BJ (cell line): ENCODE measurements around the gene KCNG3. TPM values are rescaled to one million over a fixed set of nuclear protein-coding genes. Genes with fewer than 3 reads are reported as not detected.

Experiments used
- CTCF ChIA-PET: fragments of 350-600 bp; formaldehyde crosslinking; extraction: SDS; loops from one replicate; lab custom pipeline; 2021; ENCODE audit warnings: antibody characterized with exemption, inconsistent platforms; lab: Yijun Ruan, JAX
- POLR2A ChIA-PET: fragments of 300-600 bp; sonication (Branson Sonifier 250); formaldehyde crosslinking; extraction: SDS; loops from one replicate; lab custom pipeline; 2021; ENCODE audit warnings: antibody characterized with exemption; lab: Charles Lee
- DNase-seq: peaks from one replicate; pipeline ENCODE4 v3.0.0-alpha.2; 2011; ENCODE audit warnings: low read depth
- H3K27me3 ChIP-seq: 2 replicates; pipeline ENCODE4 v1.6.0; 2011; ENCODE audit warnings: low read length; ENCODE audit not compliant: control insufficient read depth, insufficient read depth
- H3K36me3 ChIP-seq: 2 replicates; pipeline ENCODE4 v1.5.1; 2011; ENCODE audit warnings: low read length; ENCODE audit not compliant: control insufficient read depth, insufficient read depth
- H3K4me3 ChIP-seq: 2 replicates; pipeline ENCODE4 v1.5.1; 2011; ENCODE audit warnings: low read depth, mild to moderate bottlenecking, control low read depth, low read length
- CTCF ChIP-seq: IDR thresholded peaks from 2 replicates; pipeline ENCODE4 v1.5.1; 2011; ENCODE audit warnings: low read depth, mild to moderate bottlenecking, control low read depth, inconsistent platforms, low read length, moderate library complexity; ENCODE audit not compliant: insufficient read depth
- polyA plus RNA-seq: library from polyadenylated mRNA; depleted of rRNA; stranded (reverse); fragments of >200 nt; gene quantifications from 2 replicates; pipeline ENCODE4 v1.2.3, GENCODE V29; 2011

The KCNG3 gene
- polyA plus RNA-seq, 1 experiment, result not detected

GRCh38 chr2:42421157-42421485, 72.7 kb downstream of the KCNG3 start:
- Histone ChIP-seq H3K36me3 (no peaks in the 10 kb centered on the region), H3K4me3 (no peak overlapping the region), H3K27me3 (peaks cover 5% of the 10 kb centered on the region)
- CTCF ChIA-PET, result interaction anchor here (1.0 kb wide), 1 partner anchor 61 kb away, joined by 3 read pairs; no protein-coding TSS in a partner anchor
- no peak for DNase-seq
- TF ChIP-seq CTCF, result no peak
- POLR2A ChIA-PET, result no interaction called here

GRCh38 chr2:42414648-42415047, 79.1 kb downstream of the KCNG3 start:
- no peak for TF ChIP-seq CTCF
- Histone ChIP-seq H3K27me3 (peaks cover 2% of the 10 kb centered on the region; the same call in 1 of the 2 replicates), H3K36me3 (no peaks in the 10 kb centered on the region), H3K4me3 (no peak overlapping the region)
- DNase-seq, result no peak
- ChIA-PET CTCF (no interaction called here), POLR2A (no interaction called here)

- ChIA-PET POLR2A (no interaction called here), CTCF (no interaction called here)
- H3K36me3 ChIP-seq, result no peaks in the 10 kb centered on the region
Observed at GRCh38 chr2:42414158-42414557, 79.6 kb downstream of the KCNG3 start.

GRCh38 chr2:42410742-42411514, 82.9 kb downstream of the KCNG3 start:
- CTCF ChIA-PET, result no interaction called here

More at GRCh38 chr2:42414158-42414557, 79.6 kb downstream of the KCNG3 start:
- DNase-seq, result no peak
- H3K27me3 ChIP-seq, result peaks cover 2% of the 10 kb centered on the region; the same call in 1 of the 2 replicates
- H3K4me3 ChIP-seq, result no peak overlapping the region
- TF ChIP-seq CTCF, result no peak

More at GRCh38 chr2:42410742-42411514, 82.9 kb downstream of the KCNG3 start:
- POLR2A ChIA-PET, result no interaction called here
- peaks cover 2% of the 10 kb centered on the region for H3K27me3 ChIP-seq
- no peaks in the 10 kb centered on the region for H3K36me3 ChIP-seq
- no peak for DNase-seq
- no peak overlapping the region for H3K4me3 ChIP-seq
- TF ChIP-seq CTCF, result no peak
